ENCODE results near the gene ABCC6.

- TF ChIP-seq, protein P1, sequence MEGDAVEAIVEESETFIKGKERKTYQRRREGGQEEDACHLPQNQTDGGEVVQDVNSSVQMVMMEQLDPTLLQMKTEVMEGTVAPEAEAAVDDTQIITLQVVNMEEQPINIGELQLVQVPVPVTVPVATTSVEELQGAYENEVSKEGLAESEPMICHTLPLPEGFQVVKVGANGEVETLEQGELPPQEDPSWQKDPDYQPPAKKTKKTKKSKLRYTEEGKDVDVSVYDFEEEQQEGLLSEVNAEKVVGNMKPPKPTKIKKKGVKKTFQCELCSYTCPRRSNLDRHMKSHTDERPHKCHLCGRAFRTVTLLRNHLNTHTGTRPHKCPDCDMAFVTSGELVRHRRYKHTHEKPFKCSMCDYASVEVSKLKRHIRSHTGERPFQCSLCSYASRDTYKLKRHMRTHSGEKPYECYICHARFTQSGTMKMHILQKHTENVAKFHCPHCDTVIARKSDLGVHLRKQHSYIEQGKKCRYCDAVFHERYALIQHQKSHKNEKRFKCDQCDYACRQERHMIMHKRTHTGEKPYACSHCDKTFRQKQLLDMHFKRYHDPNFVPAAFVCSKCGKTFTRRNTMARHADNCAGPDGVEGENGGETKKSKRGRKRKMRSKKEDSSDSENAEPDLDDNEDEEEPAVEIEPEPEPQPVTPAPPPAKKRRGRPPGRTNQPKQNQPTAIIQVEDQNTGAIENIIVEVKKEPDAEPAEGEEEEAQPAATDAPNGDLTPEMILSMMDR (IDR thresholded peaks at IDR 0.05; ENCODE audit: insufficient read depth, low read length, poor library complexity, severe bottlenecking): no peak
- no peak for TF ChIP-seq EZH2phosphoT487 (conservative IDR thresholded peaks at IDR 0.05; ENCODE audit: low read length)
Observed at GRCh38 chr16:16147316-16147999, 75.8 kb downstream of the ABCC6 start.
